Activated T-cell treated with anti-CD3 and anti-CD28 coated beads, Interleukin-2, amount 50 U/mL, for 24 hours (primary cell): ENCODE results near the gene OR2F1.

Experiments
- DNase-seq: peaks from one replicate; pipeline ENCODE4 v3.0.0-alpha.2; 2020
- H3K27ac Mint-ChIP-seq: 2 replicates; pipeline ENCODE4 v1.8.0; 2020; ENCODE audit warnings: mild to moderate bottlenecking, mixed read lengths
- H3K27me3 Mint-ChIP-seq: 2 replicates; pipeline ENCODE4 v1.8.0; 2020; ENCODE audit warnings: mixed read lengths
- H3K36me3 Mint-ChIP-seq: 2 replicates; pipeline ENCODE4 v1.8.0; 2020; ENCODE audit warnings: low read depth, mixed read lengths
- H3K4me1 Mint-ChIP-seq: 2 replicates; pipeline ENCODE4 v1.8.0; 2020; ENCODE audit warnings: low read depth, mixed read lengths
- H3K4me3 Mint-ChIP-seq: 2 replicates; pipeline ENCODE4 v1.8.0; 2020; ENCODE audit warnings: mild to moderate bottlenecking, moderate library complexity, mixed read lengths
- H3K9me3 Mint-ChIP-seq: 2 replicates; pipeline ENCODE4 v1.8.0; 2020; ENCODE audit warnings: mixed read lengths

OR2F1 gene

DNA sequence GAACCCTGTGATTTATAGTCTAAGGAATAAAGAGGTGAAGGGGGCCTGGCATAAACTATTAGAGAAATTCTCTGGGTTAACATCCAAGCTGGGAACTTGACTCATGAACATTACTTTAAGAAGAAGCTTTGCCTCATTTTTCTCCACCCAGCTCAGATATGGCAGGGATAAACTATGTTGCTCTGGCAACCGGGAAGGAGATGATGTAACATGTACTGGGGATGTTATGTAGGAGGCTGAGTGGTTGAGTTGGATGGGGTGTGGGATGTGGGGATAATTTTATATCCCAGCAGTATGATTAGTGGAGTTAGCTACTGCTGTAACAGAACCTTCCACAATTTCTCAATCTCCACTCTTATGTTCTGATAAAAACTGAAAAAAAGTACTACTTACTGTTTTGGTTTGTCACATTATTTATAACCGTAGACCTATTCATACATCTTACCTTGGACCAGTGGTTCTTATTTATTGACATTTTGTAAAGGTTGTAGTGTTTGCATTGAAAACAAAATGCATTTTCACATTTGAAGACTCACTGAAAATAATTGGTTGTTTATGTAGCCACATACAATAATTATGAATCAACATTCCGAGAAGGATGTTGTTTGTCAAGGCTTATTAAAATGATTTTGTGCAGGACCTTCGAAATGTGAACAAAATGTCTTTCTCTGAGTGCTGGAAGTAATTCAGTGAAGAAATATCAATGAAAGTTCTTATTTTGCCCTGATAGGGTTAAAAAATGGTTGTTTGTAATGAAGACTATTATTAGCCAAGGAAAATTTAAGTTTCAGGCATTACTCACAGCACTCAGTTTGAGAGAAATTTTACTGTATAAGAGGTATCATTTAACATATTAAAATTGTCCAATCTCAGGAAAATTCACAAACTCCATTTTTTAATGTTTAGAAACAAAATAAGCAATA is 18.3 kb upstream of the OR2F1 start:
- no peak overlapping the region for H3K4me3 Mint-ChIP-seq
- no peaks in the 10 kb centered on the region for H3K36me3 Mint-ChIP-seq
- H3K9me3 Mint-ChIP-seq = no peaks in the 10 kb centered on the region
- H3K4me1 Mint-ChIP-seq = no peaks in the 10 kb centered on the region
- no peak overlapping the region for H3K27ac Mint-ChIP-seq
- no peak for DNase-seq
- peaks cover 25% of the 10 kb centered on the region for H3K27me3 Mint-ChIP-seq

DNA sequence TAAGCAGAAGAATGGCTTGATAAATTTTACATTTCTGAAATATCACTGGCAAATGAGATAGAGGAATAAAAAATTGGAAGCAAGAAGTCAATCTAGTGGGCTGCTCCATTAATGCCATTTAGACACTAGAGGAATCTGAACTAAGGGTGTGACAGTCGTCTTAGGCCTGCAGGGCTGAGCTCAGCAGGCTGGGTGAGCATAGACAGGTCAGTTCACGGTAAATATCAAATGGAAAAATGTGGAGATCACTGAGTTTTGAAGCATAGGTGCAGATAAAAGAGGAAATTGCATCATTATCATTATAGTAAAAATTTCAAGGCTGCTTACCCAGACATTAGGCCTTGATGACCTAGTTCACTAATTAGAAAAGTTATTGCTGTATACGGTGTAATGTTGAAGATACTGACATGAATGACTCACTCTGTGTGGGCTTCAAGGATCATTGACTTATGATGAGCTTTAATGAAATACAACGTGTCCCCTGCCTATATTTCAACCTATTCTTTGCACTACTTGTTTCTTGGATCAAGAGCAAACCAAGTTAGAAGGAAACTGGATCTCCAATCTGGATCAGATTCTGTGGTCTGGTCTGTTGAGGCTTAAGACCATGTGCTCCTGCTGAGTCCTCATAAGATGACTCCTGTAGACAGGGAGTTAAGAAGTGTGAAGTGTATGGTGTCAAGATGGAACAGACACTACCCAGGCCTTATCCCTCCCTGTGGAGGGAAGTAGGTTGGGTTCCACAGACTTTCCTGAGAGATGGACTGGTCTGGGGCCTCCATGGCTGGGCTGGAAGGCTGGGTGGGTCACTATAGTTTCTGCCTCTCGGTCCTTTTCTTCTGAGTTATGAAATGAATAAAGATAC is 16.0 kb upstream of the OR2F1 start:
- Mint-ChIP-seq H3K27ac (no peak overlapping the region), H3K9me3 (no peaks in the 10 kb centered on the region), H3K4me3 (no peak overlapping the region), H3K27me3 (peaks cover 36% of the 10 kb centered on the region), H3K4me1 (no peaks in the 10 kb centered on the region), H3K36me3 (no peaks in the 10 kb centered on the region)
- no peak for DNase-seq

DNA sequence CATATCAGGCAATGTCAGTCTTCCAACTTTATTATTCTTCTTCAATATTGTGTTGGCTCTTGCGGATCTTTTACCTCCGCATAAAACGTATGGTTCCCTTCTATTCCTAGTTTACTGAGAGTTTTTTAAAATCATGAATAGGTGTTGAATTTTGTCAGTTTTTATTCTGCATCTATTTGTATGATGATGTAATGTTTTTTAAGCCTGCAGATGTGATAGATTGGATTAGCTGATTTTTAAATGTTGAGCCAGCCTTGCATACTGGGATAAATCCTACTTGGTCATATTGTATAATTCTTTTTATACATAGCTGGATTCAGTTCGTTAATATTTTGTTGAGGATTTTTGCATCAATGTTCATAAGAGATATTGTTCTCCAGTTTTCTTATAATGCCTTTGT is 9.2 kb upstream of the OR2F1 start:
- DNase-seq = no peak
- no peaks in the 10 kb centered on the region for H3K36me3 Mint-ChIP-seq
- H3K4me3 Mint-ChIP-seq = no peak overlapping the region
- no peaks in the 10 kb centered on the region for H3K4me1 Mint-ChIP-seq
- peaks cover 46% of the 10 kb centered on the region for H3K27me3 Mint-ChIP-seq
- no peak overlapping the region for H3K27ac Mint-ChIP-seq
- no peaks in the 10 kb centered on the region for H3K9me3 Mint-ChIP-seq

DNA sequence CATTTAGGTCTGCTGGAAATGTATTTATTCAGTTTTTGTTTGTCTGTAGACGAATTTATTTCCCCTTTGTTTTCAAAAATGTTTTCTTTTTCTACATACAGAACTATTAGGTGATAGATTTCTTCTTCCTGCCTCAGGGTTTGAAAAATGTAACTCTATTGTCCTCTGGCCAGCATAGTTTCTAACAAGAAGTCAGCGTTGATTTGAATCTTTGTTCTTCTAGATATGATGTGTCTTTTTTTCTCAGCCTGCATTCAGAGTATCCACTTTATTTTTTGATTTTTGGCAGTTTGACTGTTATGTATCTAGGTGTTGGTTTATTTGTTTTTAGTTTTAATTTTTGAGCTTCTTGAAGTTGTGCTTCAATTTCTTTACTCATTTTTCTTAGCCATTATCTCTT is 7.5 kb upstream of the OR2F1 start:
- no peaks in the 10 kb centered on the region for H3K36me3 Mint-ChIP-seq
- H3K4me1 Mint-ChIP-seq = no peaks in the 10 kb centered on the region
- no peak overlapping the region for H3K27ac Mint-ChIP-seq
- DNase-seq = no peak
- no peaks in the 10 kb centered on the region for H3K9me3 Mint-ChIP-seq
- no peak overlapping the region for H3K4me3 Mint-ChIP-seq
- peaks cover 54% of the 10 kb centered on the region for H3K27me3 Mint-ChIP-seq

DNA sequence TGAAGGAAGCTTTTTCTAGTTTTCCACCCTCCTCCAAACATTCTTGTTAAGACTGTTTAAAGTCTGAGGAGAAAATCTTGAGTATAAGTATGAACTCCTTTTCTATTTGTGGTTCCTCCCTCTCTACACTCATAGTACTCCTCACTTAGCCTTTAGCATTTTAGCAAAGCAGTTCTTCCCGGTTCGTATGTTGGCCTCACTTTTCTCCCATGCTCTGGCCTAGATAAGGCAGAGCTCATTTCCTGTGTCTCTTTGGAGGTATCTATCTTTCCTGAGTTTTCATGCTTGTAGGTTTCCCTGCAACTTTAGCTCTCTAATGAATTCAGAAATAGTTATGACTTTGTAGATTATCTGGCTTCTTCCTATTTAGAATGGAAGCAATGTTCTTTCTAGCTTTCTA is 5.9 kb upstream of the OR2F1 start:
- Mint-ChIP-seq H3K4me1 (no peaks in the 10 kb centered on the region), H3K4me3 (no peak overlapping the region), H3K27ac (no peak overlapping the region), H3K9me3 (no peaks in the 10 kb centered on the region), H3K27me3 (peaks cover 50% of the 10 kb centered on the region), H3K36me3 (no peaks in the 10 kb centered on the region)
- no peak for DNase-seq

DNA sequence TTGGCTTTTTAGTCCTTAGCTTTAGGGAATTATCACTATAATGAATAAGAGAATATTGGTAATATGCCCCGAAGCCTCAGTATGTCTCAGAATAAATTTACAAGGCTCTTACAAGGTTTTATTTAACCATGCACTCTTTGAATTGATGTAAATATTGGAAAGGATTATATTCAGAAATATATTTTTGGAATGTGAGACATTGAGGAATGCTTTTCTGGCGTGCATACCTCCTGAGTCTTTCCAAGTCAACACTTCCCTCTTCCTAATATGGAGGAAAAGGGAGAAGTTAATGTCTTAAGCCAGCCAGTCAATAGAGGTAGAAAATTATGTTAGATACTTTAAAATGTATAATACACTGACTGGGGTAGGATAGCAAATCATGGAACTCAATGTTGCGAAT is 1.2 kb upstream of the OR2F1 start:
- no peak for DNase-seq
- no peak overlapping the region for H3K27ac Mint-ChIP-seq
- no peaks in the 10 kb centered on the region for H3K36me3 Mint-ChIP-seq
- no peak overlapping the region for H3K4me3 Mint-ChIP-seq
- peaks cover 50% of the 10 kb centered on the region for H3K27me3 Mint-ChIP-seq
- H3K4me1 Mint-ChIP-seq = no peaks in the 10 kb centered on the region
- no peaks in the 10 kb centered on the region for H3K9me3 Mint-ChIP-seq

DNA sequence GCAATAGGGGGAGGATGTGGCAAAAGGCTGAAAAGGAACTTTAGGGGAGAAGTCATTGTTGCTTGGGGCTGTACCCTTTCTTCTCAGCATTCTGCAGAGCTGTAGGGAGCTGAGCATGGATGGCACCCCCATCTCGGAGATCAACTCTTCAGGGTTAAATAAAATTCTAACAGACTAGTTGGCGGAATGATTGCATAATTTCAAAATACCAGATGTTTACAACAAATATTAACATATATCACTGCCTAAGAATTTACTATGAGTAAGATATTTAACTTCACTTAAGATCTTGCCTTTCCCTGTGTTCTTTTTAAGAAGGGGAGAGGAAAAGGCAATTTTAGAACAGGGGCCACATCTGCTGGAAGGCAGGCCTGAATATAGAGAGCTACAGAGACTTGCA is 509 bp upstream of the OR2F1 start:
- H3K9me3 Mint-ChIP-seq = no peaks in the 10 kb centered on the region
- H3K4me3 Mint-ChIP-seq = no peak overlapping the region
- peaks cover 46% of the 10 kb centered on the region for H3K27me3 Mint-ChIP-seq
- no peak for DNase-seq
- H3K36me3 Mint-ChIP-seq = no peaks in the 10 kb centered on the region
- H3K27ac Mint-ChIP-seq = no peak overlapping the region
- H3K4me1 Mint-ChIP-seq = no peaks in the 10 kb centered on the region

DNA sequence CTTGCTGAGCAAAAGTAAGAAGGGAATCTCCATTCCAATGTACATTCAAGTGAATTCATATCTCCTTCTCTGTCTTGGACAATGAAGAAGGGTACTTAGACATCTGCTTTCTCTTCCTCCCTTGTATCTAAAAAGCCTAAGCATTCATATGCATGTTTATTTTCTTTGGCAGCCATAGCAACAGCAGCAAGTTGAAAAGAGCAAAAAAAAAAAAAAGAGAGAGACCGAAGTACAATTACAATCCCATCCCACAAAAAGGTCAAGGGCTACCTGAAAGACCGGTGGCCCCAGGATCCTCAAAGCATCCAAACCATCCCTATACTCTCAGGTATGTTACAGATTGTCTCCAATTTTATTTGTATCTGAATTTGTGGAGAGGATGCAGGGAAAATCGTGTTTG is 4.1 kb downstream of the OR2F1 start:
- no peak for DNase-seq
- peaks cover 39% of the 10 kb centered on the region for H3K27me3 Mint-ChIP-seq
- no peaks in the 10 kb centered on the region for H3K9me3 Mint-ChIP-seq
- H3K36me3 Mint-ChIP-seq = no peaks in the 10 kb centered on the region
- no peaks in the 10 kb centered on the region for H3K4me1 Mint-ChIP-seq
- no peak overlapping the region for H3K27ac Mint-ChIP-seq
- no peak overlapping the region for H3K4me3 Mint-ChIP-seq

DNA sequence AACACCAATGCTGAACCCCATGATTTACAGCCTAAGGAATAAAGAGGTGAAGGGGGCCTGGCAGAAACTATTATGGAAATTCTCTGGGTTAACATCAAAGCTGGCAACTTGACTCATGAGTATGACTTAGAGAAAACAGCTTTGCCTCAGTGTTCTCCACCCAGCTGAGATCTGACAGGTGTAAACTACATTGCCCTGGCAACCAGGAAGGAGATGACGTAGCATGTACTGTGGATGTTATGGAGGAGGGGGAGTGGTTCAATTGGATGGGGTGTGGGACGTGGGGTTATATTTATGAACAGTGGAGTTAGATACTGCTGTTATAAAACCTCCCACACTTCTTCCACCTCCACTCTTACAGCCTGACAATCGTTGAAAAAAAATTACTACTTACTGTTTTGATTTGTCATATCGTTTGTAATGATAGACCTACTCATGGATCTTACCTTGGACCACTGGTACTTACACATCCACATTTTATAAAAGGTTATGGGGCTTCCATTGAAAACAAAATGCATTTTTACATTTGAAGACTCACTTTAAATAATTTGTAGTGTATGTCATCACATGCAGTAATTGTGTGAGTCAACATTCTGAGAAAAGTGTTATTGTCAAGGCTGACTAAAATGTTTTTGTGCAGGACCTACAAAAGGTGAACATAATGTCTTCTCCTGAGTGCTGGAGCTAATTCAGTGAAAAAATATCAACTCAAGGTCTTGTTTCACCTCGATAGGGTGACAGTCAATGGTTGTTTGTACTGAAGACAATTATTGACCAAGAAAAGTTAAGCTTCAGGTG is 6.4 kb downstream of the OR2F1 start:
- peaks cover 31% of the 10 kb centered on the region for H3K27me3 Mint-ChIP-seq
- no peak overlapping the region for H3K4me3 Mint-ChIP-seq
- no peak for DNase-seq
- H3K9me3 Mint-ChIP-seq = no peaks in the 10 kb centered on the region
- H3K36me3 Mint-ChIP-seq = no peaks in the 10 kb centered on the region
- H3K4me1 Mint-ChIP-seq = no peaks in the 10 kb centered on the region
- no peak overlapping the region for H3K27ac Mint-ChIP-seq

DNA sequence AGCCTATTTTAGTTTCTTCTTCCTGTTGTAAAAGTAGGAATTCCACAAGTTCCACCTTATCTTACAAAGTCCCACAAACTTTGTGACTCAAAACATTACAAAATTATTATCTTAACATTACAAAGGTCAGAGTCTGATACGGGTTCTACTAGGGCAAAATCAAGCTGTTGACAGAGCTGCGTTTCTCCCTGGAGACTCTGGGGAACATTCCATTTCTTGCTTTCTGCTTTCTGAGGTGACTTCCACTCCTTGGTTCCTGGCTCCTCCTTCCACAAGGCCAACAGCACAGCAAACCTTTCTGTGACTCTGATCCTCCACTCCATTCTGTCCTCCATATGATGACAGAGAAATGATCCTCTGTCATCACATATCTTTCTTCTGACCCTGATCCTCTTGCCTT is 10.6 kb downstream of the OR2F1 start:
- Mint-ChIP-seq H3K4me3 (no peak overlapping the region), H3K36me3 (no peaks in the 10 kb centered on the region), H3K27ac (no peak overlapping the region), H3K9me3 (no peaks in the 10 kb centered on the region), H3K27me3 (peaks cover 28% of the 10 kb centered on the region), H3K4me1 (no peaks in the 10 kb centered on the region)
- DNase-seq = no peak

DNA sequence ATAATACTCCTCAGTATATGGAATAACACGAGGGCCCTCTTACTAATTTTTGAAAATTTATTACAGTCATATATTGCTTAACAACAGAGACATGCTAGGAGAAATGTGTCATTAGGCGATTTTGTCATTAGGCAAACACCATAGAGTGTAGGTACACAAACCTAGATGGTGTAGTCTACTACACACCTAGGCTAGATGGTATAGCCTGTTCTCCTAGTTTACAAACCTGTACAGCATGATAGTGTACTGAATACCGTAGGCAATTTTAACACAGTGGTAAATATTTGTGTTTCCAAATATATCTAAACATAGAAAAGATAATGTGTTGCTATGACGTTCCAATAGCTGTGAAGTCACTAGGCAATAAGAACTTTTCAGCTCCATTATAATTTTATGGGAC is 12.8 kb downstream of the OR2F1 start:
- no peaks in the 10 kb centered on the region for H3K4me1 Mint-ChIP-seq

DNA sequence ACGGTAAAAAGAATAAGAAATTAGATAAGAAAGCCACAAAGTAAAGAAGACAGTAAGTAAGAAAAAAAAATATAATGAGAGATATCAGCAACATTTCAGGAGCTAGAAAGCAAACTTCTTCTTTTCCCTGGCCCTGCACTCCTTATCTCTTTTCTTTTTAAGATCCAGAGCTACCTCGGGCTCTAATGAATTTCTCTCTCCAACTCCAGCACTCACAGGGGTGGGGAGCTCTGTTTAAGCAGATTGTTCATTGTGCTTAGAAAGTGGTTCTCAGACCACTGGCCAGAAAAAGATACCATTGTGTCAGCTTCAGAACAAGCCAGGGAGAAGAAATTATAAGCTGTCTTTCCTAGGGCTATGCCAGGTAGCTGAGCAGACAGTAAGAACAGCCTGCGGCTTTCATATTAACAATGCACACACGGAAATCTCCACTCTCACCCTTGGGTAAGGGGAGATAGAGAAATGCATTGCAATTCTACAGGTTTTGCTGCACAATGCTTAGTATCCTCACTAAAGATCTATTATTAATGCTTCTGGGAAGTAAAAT is 19.3 kb downstream of the OR2F1 start:
- no peak for DNase-seq
- Mint-ChIP-seq H3K36me3 (no peaks in the 10 kb centered on the region), H3K4me1 (no peaks in the 10 kb centered on the region), H3K27me3 (peaks cover 11% of the 10 kb centered on the region), H3K4me3 (no peak overlapping the region), H3K27ac (no peak overlapping the region), H3K9me3 (no peaks in the 10 kb centered on the region)

More for the DNA sequence above, 12.8 kb downstream of the OR2F1 start:
- no peak overlapping the region for H3K27ac Mint-ChIP-seq
- peaks cover 24% of the 10 kb centered on the region for H3K27me3 Mint-ChIP-seq
- H3K36me3 Mint-ChIP-seq = no peaks in the 10 kb centered on the region
- no peak overlapping the region for H3K4me3 Mint-ChIP-seq
- no peak for DNase-seq
- H3K9me3 Mint-ChIP-seq = no peaks in the 10 kb centered on the region

DNA sequence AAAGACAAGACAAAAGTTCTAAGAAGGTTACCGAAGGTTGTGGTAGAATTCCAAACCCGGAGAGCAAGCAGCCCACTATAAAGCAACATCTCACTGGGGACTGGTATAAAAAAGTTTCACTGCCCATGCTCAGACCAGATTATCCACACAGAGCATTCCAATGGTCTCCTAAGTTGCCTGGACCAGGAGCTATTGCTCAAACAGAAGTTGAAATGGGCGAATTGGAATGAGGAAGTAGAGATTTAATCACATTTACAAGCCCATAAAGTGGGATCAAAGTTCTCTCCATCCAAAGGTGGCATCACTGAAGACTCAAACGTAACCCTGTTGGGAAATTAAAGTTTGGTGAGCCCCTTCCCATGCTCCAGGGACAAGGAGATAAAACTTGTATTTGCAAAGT is 19.8 kb downstream of the OR2F1 start:
- Mint-ChIP-seq H3K4me3 (no peak overlapping the region), H3K9me3 (no peaks in the 10 kb centered on the region), H3K27ac (no peak overlapping the region), H3K4me1 (no peaks in the 10 kb centered on the region), H3K36me3 (no peaks in the 10 kb centered on the region), H3K27me3 (peaks cover 11% of the 10 kb centered on the region)
- no peak for DNase-seq

DNA sequence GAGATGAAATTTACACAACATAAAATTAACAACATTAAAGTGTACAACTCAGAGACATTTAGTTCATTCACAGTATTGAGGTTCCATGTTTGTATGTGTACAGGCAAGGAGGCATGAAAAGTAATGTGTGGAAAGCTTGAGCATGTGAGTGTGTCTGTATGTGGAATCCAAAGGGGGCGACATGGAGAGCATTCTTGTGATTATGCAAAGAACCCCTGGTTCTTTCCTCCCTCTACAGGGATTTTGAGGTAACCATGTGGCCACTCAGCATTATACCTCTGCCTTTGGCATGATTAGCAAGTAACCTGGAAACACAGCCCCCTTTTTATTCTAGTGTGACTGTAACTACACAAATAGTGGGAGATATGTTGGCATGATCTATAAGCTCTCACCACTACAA is 21.0 kb downstream of the OR2F1 start:
- Mint-ChIP-seq H3K27me3 (peaks cover 8% of the 10 kb centered on the region), H3K9me3 (no peaks in the 10 kb centered on the region), H3K27ac (no peak overlapping the region), H3K4me3 (no peak overlapping the region), H3K36me3 (no peaks in the 10 kb centered on the region), H3K4me1 (no peaks in the 10 kb centered on the region)
- no peak for DNase-seq
